ENCODE data around the gene CCDC141. TPM values are rescaled to one million over a fixed set of nuclear protein-coding genes. Genes with fewer than 3 reads are reported as not detected.
A peak's percentile ranks its signal among the peaks of the same experiment; 100 is the strongest.
"Not testable (repeated sequence)": the region's sequence is repeated elsewhere in the genome, so short reads cannot be mapped to it uniquely, and the experiment has no call there.

The CCDC141 gene
- total RNA-seq, 2 experiments from 2014 or later, result 17.0 to 19.5 TPM

GRCh38 chr2:178998539-178998938, 51.4 kb downstream of the CCDC141 start:
- H3K4me3 Mint-ChIP-seq, result no peak overlapping the region
- DNase-seq (no peak), ATAC-seq (no peak)
- H3K27ac Mint-ChIP-seq, result no peak overlapping the region
- H3K4me1 Mint-ChIP-seq (ENCODE audit: low read depth), result peaks cover 25% of the 10 kb centered on the region
- ChIA-PET POLR2A (no interaction called here), CTCF (interaction anchor here (1.1 kb wide), 1 partner anchor 21 kb away, joined by 3 read pairs; no protein-coding TSS in a partner anchor)
- H3K27me3 Mint-ChIP-seq (ENCODE audit: low read depth), result no peaks in the 10 kb centered on the region
- peaks cover 14% of the 10 kb centered on the region for H3K36me3 Mint-ChIP-seq (ENCODE audit: low read depth)
- H3K9me3 Mint-ChIP-seq (ENCODE audit: insufficient read depth), result no peaks in the 10 kb centered on the region

GRCh38 chr2:178997477-178997876, 52.5 kb downstream of the CCDC141 start:
- Mint-ChIP-seq H3K36me3 (ENCODE audit: low read depth) (peaks cover 19% of the 10 kb centered on the region), H3K9me3 (ENCODE audit: insufficient read depth) (no peaks in the 10 kb centered on the region), H3K27me3 (ENCODE audit: low read depth) (no peaks in the 10 kb centered on the region), H3K4me1 (ENCODE audit: low read depth) (peaks cover 25% of the 10 kb centered on the region), H3K27ac (no peak overlapping the region), H3K4me3 (no peak overlapping the region)
- ATAC-seq (no peak), DNase-seq (no peak)
- ChIA-PET POLR2A (no interaction called here), CTCF (interaction anchor here (3.2 kb wide), 1 partner anchor 22 kb away, joined by 11 read pairs; no protein-coding TSS in a partner anchor)

DNA sequence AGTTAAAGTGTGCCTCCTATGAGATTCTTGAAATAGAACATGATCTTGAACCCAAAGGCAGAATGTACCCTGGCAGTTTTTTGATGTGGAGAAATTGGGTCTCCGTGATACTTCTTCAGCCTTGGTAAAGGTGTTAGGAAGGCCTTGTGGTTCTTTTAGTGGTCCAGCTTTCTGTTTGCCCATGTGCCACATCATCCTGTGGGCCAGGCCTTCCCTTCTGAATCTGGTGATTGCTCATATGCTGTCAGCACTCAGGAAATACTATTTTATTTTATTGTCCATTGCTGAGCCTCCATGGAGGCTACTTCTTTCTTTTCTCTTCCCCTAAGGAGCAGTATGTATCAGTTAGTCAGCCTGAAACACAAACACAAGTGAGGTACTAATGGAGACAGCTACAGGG, 52.9 kb downstream of the CCDC141 start:
- Mint-ChIP-seq H3K27ac (no peak overlapping the region), H3K4me1 (ENCODE audit: low read depth) (peaks cover 25% of the 10 kb centered on the region), H3K4me3 (no peak overlapping the region), H3K36me3 (ENCODE audit: low read depth) (peaks cover 19% of the 10 kb centered on the region), H3K9me3 (ENCODE audit: insufficient read depth) (no peaks in the 10 kb centered on the region), H3K27me3 (ENCODE audit: low read depth) (no peaks in the 10 kb centered on the region)
- ATAC-seq (no peak), DNase-seq (no peak)
- CTCF ChIA-PET, result interaction anchor here (3.2 kb wide), 1 partner anchor 23 kb away, joined by 11 read pairs; no protein-coding TSS in a partner anchor
- POLR2A ChIA-PET, result no interaction called here

GRCh38 chr2:178994264-178994663, 55.7 kb downstream of the CCDC141 start:
- ChIA-PET POLR2A (no interaction called here), CTCF (no interaction called here)
- Mint-ChIP-seq H3K27ac (no peak overlapping the region), H3K9me3 (ENCODE audit: insufficient read depth) (no peaks in the 10 kb centered on the region), H3K4me1 (ENCODE audit: low read depth) (peaks cover 32% of the 10 kb centered on the region), H3K4me3 (no peak overlapping the region), H3K36me3 (ENCODE audit: low read depth) (peaks cover 19% of the 10 kb centered on the region), H3K27me3 (ENCODE audit: low read depth) (no peaks in the 10 kb centered on the region)
- DNase-seq (no peak), ATAC-seq (no peak)

GRCh38 chr2:178993788-178994187, 56.1 kb downstream of the CCDC141 start:
- Mint-ChIP-seq H3K36me3 (ENCODE audit: low read depth) (peaks cover 19% of the 10 kb centered on the region), H3K27ac (no peak overlapping the region), H3K27me3 (ENCODE audit: low read depth) (no peaks in the 10 kb centered on the region), H3K4me3 (no peak overlapping the region), H3K4me1 (ENCODE audit: low read depth) (peaks cover 28% of the 10 kb centered on the region), H3K9me3 (ENCODE audit: insufficient read depth) (no peaks in the 10 kb centered on the region)
- ChIA-PET POLR2A (no interaction called here), CTCF (no interaction called here)
- DNase-seq, result no peak
- ATAC-seq, result no peak

DNA sequence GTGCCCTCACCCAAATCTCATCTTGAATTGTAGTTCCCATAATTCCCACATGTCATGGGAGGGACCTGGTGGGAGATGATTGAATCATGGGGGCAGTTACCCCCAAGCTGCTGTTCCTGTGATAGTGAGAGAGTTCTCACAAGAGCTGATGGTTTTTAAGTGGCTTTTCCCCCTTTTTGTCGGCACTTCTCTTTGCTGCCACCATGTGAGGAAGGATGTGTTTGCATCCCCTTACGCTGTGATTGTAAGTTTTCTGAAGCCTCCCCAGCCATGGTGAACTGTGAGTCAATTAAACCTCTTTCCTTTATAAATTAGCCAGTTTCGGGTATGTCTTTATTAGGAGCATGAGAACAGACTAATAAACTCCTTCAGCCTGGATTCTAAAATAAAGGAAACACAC, 57.2 kb downstream of the CCDC141 start:
- H3K9me3 Mint-ChIP-seq (ENCODE audit: insufficient read depth); POLR2A ChIA-PET; DNase-seq; CTCF ChIA-PET; H3K4me3 Mint-ChIP-seq; ATAC-seq; H3K27ac Mint-ChIP-seq; H3K27me3 Mint-ChIP-seq (ENCODE audit: low read depth): not testable (repeated sequence)
- H3K4me1 Mint-ChIP-seq (ENCODE audit: low read depth), result peaks cover 21% of the 10 kb centered on the region
- H3K36me3 Mint-ChIP-seq (ENCODE audit: low read depth), result peaks cover 21% of the 10 kb centered on the region

DNA sequence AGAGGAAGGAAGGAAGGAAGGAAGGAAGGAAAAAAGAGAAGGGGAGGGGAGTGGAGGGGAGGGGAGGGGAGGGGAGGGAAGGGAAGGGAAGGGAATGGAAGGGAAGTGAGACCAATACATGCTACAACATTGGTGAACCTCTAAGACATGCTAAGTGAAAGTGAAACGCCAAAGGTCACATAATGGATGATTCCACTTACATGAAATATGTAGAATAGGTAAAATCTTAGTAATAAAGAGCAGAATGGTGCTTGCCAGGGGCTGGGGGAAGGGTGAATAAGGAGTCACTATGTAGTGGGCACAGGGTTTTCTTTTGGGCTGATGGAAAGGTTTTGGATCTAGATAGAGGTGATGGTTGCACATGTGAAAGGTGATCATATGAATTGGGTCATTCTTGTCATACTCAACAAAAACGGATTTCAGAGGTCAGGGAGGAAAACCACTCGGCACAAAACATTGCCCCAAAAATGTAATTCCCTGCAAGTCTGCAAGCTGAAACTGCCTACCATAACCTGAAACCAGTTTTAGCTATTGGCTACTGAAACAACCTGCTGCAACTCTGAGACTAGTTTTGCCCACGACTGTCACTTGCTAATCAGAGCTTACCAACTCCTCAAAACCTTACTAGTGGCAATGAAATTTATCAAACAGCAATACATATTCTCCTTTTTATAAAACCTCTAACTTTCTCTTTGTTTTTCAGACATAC, 59.2 kb downstream of the CCDC141 start:
- peak overlapping the region; percentile 45 for H3K27ac Mint-ChIP-seq
- DNase-seq (no peak), ATAC-seq (peak; percentile 60)
- H3K4me3 Mint-ChIP-seq, result peak overlapping the region; percentile 3
- peaks cover 10% of the 10 kb centered on the region for H3K4me1 Mint-ChIP-seq (ENCODE audit: low read depth)
- H3K27me3 Mint-ChIP-seq (ENCODE audit: low read depth), result no peaks in the 10 kb centered on the region
- CTCF ChIA-PET, result no interaction called here
- POLR2A ChIA-PET, result no interaction called here
- H3K9me3 Mint-ChIP-seq (ENCODE audit: insufficient read depth), result no peaks in the 10 kb centered on the region
- H3K36me3 Mint-ChIP-seq (ENCODE audit: low read depth), result peaks cover 18% of the 10 kb centered on the region

GRCh38 chr2:178989424-178989823, 60.5 kb downstream of the CCDC141 start:
- H3K36me3 Mint-ChIP-seq (ENCODE audit: low read depth), result peaks cover 11% of the 10 kb centered on the region
- DNase-seq; POLR2A ChIA-PET; H3K9me3 Mint-ChIP-seq (ENCODE audit: insufficient read depth); H3K27me3 Mint-ChIP-seq (ENCODE audit: low read depth); H3K4me1 Mint-ChIP-seq (ENCODE audit: low read depth); H3K27ac Mint-ChIP-seq; ATAC-seq; H3K4me3 Mint-ChIP-seq: not testable (repeated sequence)
- CTCF ChIA-PET, result interaction anchor here (0.8 kb wide), 1 partner anchor 12 kb away, joined by 3 read pairs; no protein-coding TSS in a partner anchor

DNA sequence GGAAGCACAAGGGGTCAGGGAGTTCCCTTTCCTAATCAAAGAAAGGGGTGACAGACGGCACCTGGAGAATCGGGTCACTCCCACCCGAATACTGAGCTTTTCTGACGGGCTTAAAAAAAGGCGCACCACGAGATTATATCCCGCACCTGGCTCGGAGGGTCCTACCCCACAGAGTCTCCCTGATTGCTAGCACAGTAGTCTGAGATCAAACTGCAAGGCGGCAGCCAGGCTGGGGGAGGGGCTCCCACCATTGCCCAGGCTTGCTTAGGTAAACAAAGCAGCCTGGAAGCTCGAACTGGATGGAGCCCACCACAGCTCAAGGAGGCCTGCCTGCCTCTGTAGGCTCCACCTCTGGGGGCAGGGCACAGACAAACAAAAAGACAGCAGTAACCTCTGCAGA, 67.3 kb downstream of the CCDC141 start:
- ATAC-seq; CTCF ChIA-PET; H3K27ac Mint-ChIP-seq; H3K27me3 Mint-ChIP-seq (ENCODE audit: low read depth); H3K9me3 Mint-ChIP-seq (ENCODE audit: insufficient read depth); POLR2A ChIA-PET; DNase-seq; H3K36me3 Mint-ChIP-seq (ENCODE audit: low read depth); H3K4me3 Mint-ChIP-seq; H3K4me1 Mint-ChIP-seq (ENCODE audit: low read depth): not testable (repeated sequence)

GRCh38 chr2:178980815-178981214, 69.1 kb downstream of the CCDC141 start:
- CTCF ChIA-PET, result interaction anchor here (1.5 kb wide), 1 partner anchor 39 kb away, joined by 4 read pairs; no protein-coding TSS in a partner anchor
- H3K27me3 Mint-ChIP-seq (ENCODE audit: low read depth), result no peaks in the 10 kb centered on the region
- ATAC-seq (no peak), DNase-seq (no peak)
- no peaks in the 10 kb centered on the region for H3K4me1 Mint-ChIP-seq (ENCODE audit: low read depth)
- POLR2A ChIA-PET, result no interaction called here
- no peak overlapping the region for H3K27ac Mint-ChIP-seq
- H3K4me3 Mint-ChIP-seq, result no peak overlapping the region
- no peaks in the 10 kb centered on the region for H3K9me3 Mint-ChIP-seq (ENCODE audit: insufficient read depth)
- H3K36me3 Mint-ChIP-seq (ENCODE audit: low read depth), result no peaks in the 10 kb centered on the region

- POLR2A ChIA-PET, result no interaction called here
These were observed 71.3 kb downstream of the CCDC141 start for GRCh38 chr2:178978667-178979066.

GRCh38 chr2:178976351-178976750, 73.6 kb downstream of the CCDC141 start:
- Mint-ChIP-seq H3K4me1 (ENCODE audit: low read depth) (no peaks in the 10 kb centered on the region), H3K36me3 (ENCODE audit: low read depth) (no peaks in the 10 kb centered on the region), H3K27ac (no peak overlapping the region), H3K27me3 (ENCODE audit: low read depth) (no peaks in the 10 kb centered on the region), H3K4me3 (no peak overlapping the region), H3K9me3 (ENCODE audit: insufficient read depth) (no peaks in the 10 kb centered on the region)
- ChIA-PET POLR2A (no interaction called here), CTCF (interaction anchor here (2.2 kb wide), 1 partner anchor 44 kb away, joined by 7 read pairs; no protein-coding TSS in a partner anchor)
- no peak for DNase-seq
- ATAC-seq, result no peak

More at GRCh38 chr2:178978667-178979066, 71.3 kb downstream of the CCDC141 start:
- Mint-ChIP-seq H3K36me3 (ENCODE audit: low read depth) (no peaks in the 10 kb centered on the region), H3K9me3 (ENCODE audit: insufficient read depth) (no peaks in the 10 kb centered on the region), H3K27me3 (ENCODE audit: low read depth) (no peaks in the 10 kb centered on the region), H3K4me1 (ENCODE audit: low read depth) (no peaks in the 10 kb centered on the region), H3K4me3 (no peak overlapping the region), H3K27ac (no peak overlapping the region)
- CTCF ChIA-PET, result interaction anchor here (1.7 kb wide), 1 partner anchor 151 kb away, joined by 4 read pairs; no protein-coding TSS in a partner anchor
- ATAC-seq (no peak), DNase-seq (no peak)

Data from activated CD8-positive, alpha-beta T cell treated with anti-CD3 and anti-CD28 coated beads, Interleukin-2, amount 10 ng/mL, durations not matched to agents 7 days and 5 days (primary cell).